Activated T-helper 17 cell treated with anti-CD3 and anti-CD28 coated beads, Interleukin-2, amount 50 U/mL, for 72 hours (primary cell): ENCODE measurements around the gene SLC39A10. TPM values are rescaled to one million over a fixed set of nuclear protein-coding genes. Genes with fewer than 3 reads are reported as not detected.

Source experiments
- ATAC-seq: fragments of 150-1000 bp; cut with Tn5 transposase; replicated peaks from 2 replicates; pipeline ENCODE4 v1.10.0; 2021; ENCODE audit warnings: mild to moderate bottlenecking, moderate library complexity
- H3K27ac Mint-ChIP-seq: one replicate; pipeline ENCODE4 v1.8.0; 2022; ENCODE audit warnings: mixed read lengths
- H3K27me3 Mint-ChIP-seq: one replicate; pipeline ENCODE4 v1.8.0; 2022; ENCODE audit warnings: mixed read lengths
- H3K36me3 Mint-ChIP-seq: one replicate; pipeline ENCODE4 v1.8.0; 2022; ENCODE audit warnings: low read depth, mild to moderate bottlenecking, mixed read lengths
- H3K4me1 Mint-ChIP-seq: one replicate; pipeline ENCODE4 v1.8.0; 2022; ENCODE audit warnings: mixed read lengths
- H3K4me3 Mint-ChIP-seq: one replicate; pipeline ENCODE4 v1.8.0; 2022; ENCODE audit warnings: mild to moderate bottlenecking, mixed read lengths
- H3K9me3 Mint-ChIP-seq: one replicate; pipeline ENCODE4 v1.8.0; 2022; ENCODE audit warnings: mixed read lengths
- total RNA-seq, 2 donors: library from RNA; stranded (reverse); gene quantifications; one replicate each; pipeline ENCODE4 v1.2.3, GENCODE V29; 2022

SLC39A10 gene
- total RNA-seq, 2 donors from 2014 or later, result 62.2 to 102 TPM

GRCh38 chr2:195709901-195710806, 53.1 kb downstream of the SLC39A10 start:
- peaks cover 98% of the 10 kb centered on the region for H3K36me3 Mint-ChIP-seq
- no peaks in the 10 kb centered on the region for H3K4me1 Mint-ChIP-seq
- no peak for ATAC-seq
- no peak overlapping the region for H3K4me3 Mint-ChIP-seq
- no peaks in the 10 kb centered on the region for H3K27me3 Mint-ChIP-seq
- no peak overlapping the region for H3K27ac Mint-ChIP-seq
- no peaks in the 10 kb centered on the region for H3K9me3 Mint-ChIP-seq

GRCh38 chr2:195711478-195711877, 54.5 kb downstream of the SLC39A10 start:
- ATAC-seq, result no peak
- no peaks in the 10 kb centered on the region for H3K9me3 Mint-ChIP-seq
- no peaks in the 10 kb centered on the region for H3K27me3 Mint-ChIP-seq
- no peak overlapping the region for H3K4me3 Mint-ChIP-seq
- no peaks in the 10 kb centered on the region for H3K4me1 Mint-ChIP-seq
- no peak overlapping the region for H3K27ac Mint-ChIP-seq
- peaks cover 99% of the 10 kb centered on the region for H3K36me3 Mint-ChIP-seq

- Mint-ChIP-seq H3K27ac (no peak overlapping the region), H3K4me1 (no peaks in the 10 kb centered on the region), H3K9me3 (no peaks in the 10 kb centered on the region), H3K36me3 (peaks cover 99% of the 10 kb centered on the region), H3K4me3 (no peak overlapping the region), H3K27me3 (no peaks in the 10 kb centered on the region)
- no peak for ATAC-seq
These were observed 59.4 kb downstream of the SLC39A10 start for GRCh38 chr2:195716466-195716865.

- Mint-ChIP-seq H3K27ac (no peak overlapping the region), H3K36me3 (peaks cover 99% of the 10 kb centered on the region), H3K9me3 (no peaks in the 10 kb centered on the region), H3K4me1 (no peaks in the 10 kb centered on the region), H3K4me3 (no peak overlapping the region), H3K27me3 (no peaks in the 10 kb centered on the region)
- no peak for ATAC-seq
These were observed 64.0 kb downstream of the SLC39A10 start for GRCh38 chr2:195721042-195721441.

- Mint-ChIP-seq H3K9me3 (no peaks in the 10 kb centered on the region), H3K4me1 (no peaks in the 10 kb centered on the region)
- ATAC-seq, result no peak
These were observed 65.0 kb downstream of the SLC39A10 start for GRCh38 chr2:195722075-195722474.

GRCh38 chr2:195727106-195727505, 70.1 kb downstream of the SLC39A10 start:
- H3K27ac Mint-ChIP-seq, result no peak overlapping the region
- H3K4me3 Mint-ChIP-seq, result no peak overlapping the region

More at GRCh38 chr2:195722075-195722474, 65.0 kb downstream of the SLC39A10 start:
- Mint-ChIP-seq H3K4me3 (no peak overlapping the region), H3K36me3 (peaks cover 99% of the 10 kb centered on the region), H3K27ac (no peak overlapping the region), H3K27me3 (no peaks in the 10 kb centered on the region)

GRCh38 chr2:195730912-195731311, 73.9 kb downstream of the SLC39A10 start:
- H3K36me3 Mint-ChIP-seq, result peaks cover 100% of the 10 kb centered on the region
- H3K4me3 Mint-ChIP-seq, result no peak overlapping the region
- peaks cover 16% of the 10 kb centered on the region for H3K4me1 Mint-ChIP-seq
- no peak overlapping the region for H3K27ac Mint-ChIP-seq
- peaks cover 8% of the 10 kb centered on the region for H3K9me3 Mint-ChIP-seq
- H3K27me3 Mint-ChIP-seq, result no peaks in the 10 kb centered on the region
- ATAC-seq, result no peak

More at GRCh38 chr2:195727106-195727505, 70.1 kb downstream of the SLC39A10 start:
- H3K4me1 Mint-ChIP-seq, result peaks cover 16% of the 10 kb centered on the region
- no peak for ATAC-seq
- no peaks in the 10 kb centered on the region for H3K27me3 Mint-ChIP-seq
- peaks cover 8% of the 10 kb centered on the region for H3K9me3 Mint-ChIP-seq
- H3K36me3 Mint-ChIP-seq, result peaks cover 100% of the 10 kb centered on the region

- Mint-ChIP-seq H3K36me3 (peaks cover 99% of the 10 kb centered on the region), H3K4me3 (no peak overlapping the region), H3K9me3 (peaks cover 8% of the 10 kb centered on the region), H3K4me1 (peaks cover 20% of the 10 kb centered on the region), H3K27me3 (no peaks in the 10 kb centered on the region), H3K27ac (no peak overlapping the region)
- ATAC-seq, result no peak
These were observed 75.5 kb downstream of the SLC39A10 start for GRCh38 chr2:195732574-195732973.

GRCh38 chr2:195733831-195734230, 76.8 kb downstream of the SLC39A10 start:
- ATAC-seq, result no peak
- peaks cover 20% of the 10 kb centered on the region for H3K4me1 Mint-ChIP-seq
- no peak overlapping the region for H3K4me3 Mint-ChIP-seq
- H3K36me3 Mint-ChIP-seq, result peaks cover 99% of the 10 kb centered on the region
- H3K27me3 Mint-ChIP-seq, result no peaks in the 10 kb centered on the region
- H3K9me3 Mint-ChIP-seq, result peaks cover 8% of the 10 kb centered on the region
- no peak overlapping the region for H3K27ac Mint-ChIP-seq

GRCh38 chr2:195734395-195734794, 77.4 kb downstream of the SLC39A10 start:
- no peak for ATAC-seq
- Mint-ChIP-seq H3K27ac (no peak overlapping the region), H3K36me3 (peaks cover 99% of the 10 kb centered on the region), H3K9me3 (peaks cover 8% of the 10 kb centered on the region), H3K27me3 (no peaks in the 10 kb centered on the region), H3K4me3 (no peak overlapping the region), H3K4me1 (peaks cover 20% of the 10 kb centered on the region)

GRCh38 chr2:195734931-195735330, 77.9 kb downstream of the SLC39A10 start:
- no peak for ATAC-seq
- no peak overlapping the region for H3K27ac Mint-ChIP-seq
- H3K36me3 Mint-ChIP-seq, result peaks cover 99% of the 10 kb centered on the region
- peaks cover 20% of the 10 kb centered on the region for H3K4me1 Mint-ChIP-seq
- peaks cover 8% of the 10 kb centered on the region for H3K9me3 Mint-ChIP-seq
- no peaks in the 10 kb centered on the region for H3K27me3 Mint-ChIP-seq
- no peak overlapping the region for H3K4me3 Mint-ChIP-seq

GRCh38 chr2:195735347-195735746, 78.3 kb downstream of the SLC39A10 start:
- peaks cover 8% of the 10 kb centered on the region for H3K9me3 Mint-ChIP-seq
- no peak overlapping the region for H3K27ac Mint-ChIP-seq
- ATAC-seq, result no peak
- H3K27me3 Mint-ChIP-seq, result no peaks in the 10 kb centered on the region
- H3K36me3 Mint-ChIP-seq, result peaks cover 99% of the 10 kb centered on the region
- H3K4me3 Mint-ChIP-seq, result no peak overlapping the region
- H3K4me1 Mint-ChIP-seq, result peaks cover 18% of the 10 kb centered on the region

GRCh38 chr2:195737511-195738325, 80.7 kb downstream of the SLC39A10 start:
- ATAC-seq, result no peak

GRCh38 chr2:195741191-195741590, 84.2 kb downstream of the SLC39A10 start:
- no peak overlapping the region for H3K27ac Mint-ChIP-seq
- no peaks in the 10 kb centered on the region for H3K9me3 Mint-ChIP-seq
- ATAC-seq, result no peak
- no peak overlapping the region for H3K4me3 Mint-ChIP-seq
- H3K27me3 Mint-ChIP-seq, result no peaks in the 10 kb centered on the region
- H3K36me3 Mint-ChIP-seq, result peaks cover 74% of the 10 kb centered on the region
- peaks cover 2% of the 10 kb centered on the region for H3K4me1 Mint-ChIP-seq

More at GRCh38 chr2:195737511-195738325, 80.7 kb downstream of the SLC39A10 start:
- H3K27me3 Mint-ChIP-seq, result no peaks in the 10 kb centered on the region
- no peak overlapping the region for H3K4me3 Mint-ChIP-seq
- peaks cover 96% of the 10 kb centered on the region for H3K36me3 Mint-ChIP-seq
- peaks cover 4% of the 10 kb centered on the region for H3K4me1 Mint-ChIP-seq
- H3K9me3 Mint-ChIP-seq, result no peaks in the 10 kb centered on the region
- no peak overlapping the region for H3K27ac Mint-ChIP-seq
